ENCODE measurements around the gene FAM47E. TPM values are rescaled to one million over a fixed set of nuclear protein-coding genes. Genes with fewer than 3 reads are reported as not detected.

The FAM47E gene
- total RNA-seq, 1 experiment from 2014 or later = 2.0 TPM

DNA sequence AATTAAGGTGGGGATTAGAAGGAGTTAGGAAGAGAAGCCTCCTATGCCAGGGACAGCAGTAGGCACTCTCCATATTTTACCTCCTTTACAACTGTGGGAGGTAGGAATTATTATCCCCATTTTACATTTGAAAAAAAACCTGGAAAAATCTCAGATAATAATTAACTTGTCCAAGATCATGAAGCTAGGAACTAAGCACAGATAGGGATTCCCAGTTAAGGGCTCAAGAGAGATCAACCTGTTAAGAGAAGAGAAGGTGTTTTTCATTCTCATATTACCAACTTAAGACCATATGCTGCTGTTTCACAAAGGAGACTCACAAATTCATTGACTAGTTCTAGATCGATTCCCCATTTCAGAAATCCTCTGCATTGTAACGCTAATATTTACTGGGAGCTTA, 16.1 kb upstream of the FAM47E start:
- peaks cover 30 to 41% of the 10 kb centered on the region in 2 experiments for H3K4me1 Mint-ChIP-seq
- H3K36me3 Mint-ChIP-seq (ENCODE audit: insufficient read depth in 1 of 3, low read depth in 3 of 3) = peaks cover under 1 to 11% (median 4%) of the 10 kb centered on the region in 3 experiments; a peak in 4 of 7 replicates
- no peaks in the 10 kb centered on the region for H3K27me3 ChIP-seq (ENCODE audit: insufficient read depth, low read length)
- H2AFZ ChIP-seq (ENCODE audit: low read length) = no peak overlapping the region
- TF ChIP-seq, protein P1, sequence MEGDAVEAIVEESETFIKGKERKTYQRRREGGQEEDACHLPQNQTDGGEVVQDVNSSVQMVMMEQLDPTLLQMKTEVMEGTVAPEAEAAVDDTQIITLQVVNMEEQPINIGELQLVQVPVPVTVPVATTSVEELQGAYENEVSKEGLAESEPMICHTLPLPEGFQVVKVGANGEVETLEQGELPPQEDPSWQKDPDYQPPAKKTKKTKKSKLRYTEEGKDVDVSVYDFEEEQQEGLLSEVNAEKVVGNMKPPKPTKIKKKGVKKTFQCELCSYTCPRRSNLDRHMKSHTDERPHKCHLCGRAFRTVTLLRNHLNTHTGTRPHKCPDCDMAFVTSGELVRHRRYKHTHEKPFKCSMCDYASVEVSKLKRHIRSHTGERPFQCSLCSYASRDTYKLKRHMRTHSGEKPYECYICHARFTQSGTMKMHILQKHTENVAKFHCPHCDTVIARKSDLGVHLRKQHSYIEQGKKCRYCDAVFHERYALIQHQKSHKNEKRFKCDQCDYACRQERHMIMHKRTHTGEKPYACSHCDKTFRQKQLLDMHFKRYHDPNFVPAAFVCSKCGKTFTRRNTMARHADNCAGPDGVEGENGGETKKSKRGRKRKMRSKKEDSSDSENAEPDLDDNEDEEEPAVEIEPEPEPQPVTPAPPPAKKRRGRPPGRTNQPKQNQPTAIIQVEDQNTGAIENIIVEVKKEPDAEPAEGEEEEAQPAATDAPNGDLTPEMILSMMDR (conservative IDR thresholded peaks at IDR 0.05) = no peak
- H3K4me2 ChIP-seq (ENCODE audit: insufficient read depth, insufficient read length, low read length) = peak overlapping the region; percentile 55
- H3K79me2 ChIP-seq (ENCODE audit: insufficient read depth, low read length) = no peaks in the 10 kb centered on the region
- H2BK120ac ChIP-seq (ENCODE audit: low read depth, low read length, poor library complexity, severe bottlenecking) = no peak overlapping the region
- no peak overlapping the region for H3T11ph ChIP-seq (ENCODE audit: low read length)
- H3K14ac ChIP-seq (ENCODE audit: insufficient read depth, low read length) = no peak overlapping the region
- H3K9me3 Mint-ChIP-seq = peaks cover 8 to 11% of the 10 kb centered on the region in 2 experiments
- peak overlapping the region in 2 of 3 experiments; percentile 68 to 91; a peak in 3 of 7 replicates for H3K27ac Mint-ChIP-seq
- no CpG with 5 or more reads among the region's 2 CpGs for WGBS (ENCODE audit: extremely low coverage, insufficient read length, low lambda C conversion rate)
- H3K23me2 ChIP-seq (ENCODE audit: insufficient read length, low read depth, low read length, poor library complexity, severe bottlenecking) = peaks cover 7% of the 10 kb centered on the region
- no peak overlapping the region for H2BK15ac ChIP-seq (ENCODE audit: low read depth, low read length)
- no peak overlapping the region for H2BK5ac ChIP-seq (ENCODE audit: insufficient read length, low read length)
- no peaks in the 10 kb centered on the region for H3K9me3 ChIP-seq (ENCODE audit: control insufficient read depth, low read depth, low read length)
- no peaks in the 10 kb centered on the region; the same call in 1 of the 2 replicates for H3K27me3 Mint-ChIP-seq (ENCODE audit: low read depth)
- no peak overlapping the region for H3K4ac ChIP-seq (ENCODE audit: low read depth, low read length)
- no peak overlapping the region for H2AK5ac ChIP-seq (ENCODE audit: insufficient read length, low read length)
- H2BK20ac ChIP-seq (ENCODE audit: low read depth, low read length, poor library complexity, severe bottlenecking) = no peak overlapping the region
- no peak overlapping the region for H3K56ac ChIP-seq (ENCODE audit: insufficient read length, low read depth, low read length)
- no peak overlapping the region for H4K8ac ChIP-seq (replicated peaks; ENCODE audit: insufficient read length, low read depth, low read length)
- H4K5ac ChIP-seq (ENCODE audit: insufficient read length, low read depth, low read length) = no peak overlapping the region
- H3K18ac ChIP-seq (ENCODE audit: insufficient read length, low read depth, low read length) = no peak overlapping the region
- no peak overlapping the region for H4K91ac ChIP-seq (ENCODE audit: insufficient read length, low read depth, low read length)
- peak overlapping the region; percentile 62 for H3K27ac ChIP-seq (ENCODE audit: insufficient read length, low read depth, low read length)
- H3K4me3 Mint-ChIP-seq = no peak overlapping the region
- no peaks in the 10 kb centered on the region for H4K20me1 ChIP-seq (ENCODE audit: control insufficient read depth, insufficient read depth, insufficient read length)
- H3K4me1 ChIP-seq (ENCODE audit: insufficient read depth, low read length) = peaks cover 6% of the 10 kb centered on the region; the same call in 1 of the 2 replicates
- no peak overlapping the region for H3K9ac ChIP-seq (ENCODE audit: extremely low read depth, insufficient read length, low read length)
- H2BK12ac ChIP-seq (ENCODE audit: insufficient read length, low read depth, low read length) = no peak overlapping the region
- H3K79me1 ChIP-seq (ENCODE audit: insufficient read depth, low read depth, low read length, poor library complexity, severe bottlenecking) = no peaks in the 10 kb centered on the region
- H3K23ac ChIP-seq (ENCODE audit: insufficient read length, low read depth, low read length) = no peak overlapping the region
- no peak for DNase-seq

All from H9 (cell line).